Right cardiac atrium (tissue), 5 donors: ENCODE data around the gene ANXA10. TPM values are rescaled to one million over a fixed set of nuclear protein-coding genes. Genes with fewer than 3 reads are reported as not detected.
"Not testable (repeated sequence)": the region's sequence is repeated elsewhere in the genome, so short reads cannot be mapped to it uniquely, and the experiment has no call there.

Experiments
- ATAC-seq, 2 donors: fragments of 200-7000 bp; cut with Tn5 transposase; one replicate each; pipeline versions ENCODE4 v1.8.0 to v1.9.1; 2020; ENCODE audit warnings: moderate library complexity in 2 of 2, mild to moderate bottlenecking in 1 of 2
- DNase-seq, 3 donors: peaks; one replicate each; pipeline ENCODE4 v3.0.0-alpha.2; 2020
- H3K27ac ChIP-seq: one replicate; pipeline ENCODE4 v1.5.1; 2013; ENCODE audit warnings: mild to moderate bottlenecking, low read length, control low read depth, moderate library complexity
- H3K27me3 ChIP-seq: one replicate; pipeline ENCODE4 v1.6.1; 2013; ENCODE audit not compliant: control insufficient read depth, insufficient read depth
- H3K4me1 ChIP-seq: one replicate; pipeline ENCODE4 v1.6.1; 2013; ENCODE audit warnings: low read length; ENCODE audit not compliant: control insufficient read depth, insufficient read depth
- H3K4me3 ChIP-seq: one replicate; pipeline ENCODE4 v1.5.1; 2013; ENCODE audit warnings: low read length, control low read depth
- H3K9me3 ChIP-seq: one replicate; pipeline ENCODE4 v1.6.1; 2013; ENCODE audit warnings: low read length; ENCODE audit not compliant: control insufficient read depth
- WGBS: extraction: QIAGEN DNeasy Blood & Tissue Kit; methylation state at CpG from one replicate; pipeline ENCODE4 v1.1.7; 2013; 5-methylcytosine and 5-hydroxymethylcytosine counted together
- intact Hi-C, 4 donors: fragments of 100-400 bp; cut with DNase I; formaldehyde crosslinking; loops; one replicate each; pipeline versions ENCODE4 v1.11.0 to v1.14.0; 2022 to 2023
- polyA plus RNA-seq: library from polyadenylated mRNA; stranded (reverse); fragments of 200-250 nt; gene quantifications from one replicate; pipeline ENCODE4 v1.2.3, GENCODE V29; 2013
- total RNA-seq, 4 donors: library from RNA; stranded (reverse); fragmentation: NEBNext Ultra II Directional; extraction: Animal tissue kit (Norgen Biotek cat#: 25700); gene quantifications; one replicate each; pipeline ENCODE4 v1.2.1, GENCODE V29; 2021
- donor health status: healthy with polysubstance abuse.
- donor health status: DM: no; HTN: yes; CAD: no.
- donor health status: DM: no; HTN: no; CAD: no.
- donor health status: DM: no; HTN: yes; CAD: no; lungs with severe emphysema.
- donor health status: DM: yes; HTN: yes; CAD: no.

Gene ANXA10
- total and polyA plus RNA-seq, 5 donors = not detected

GRCh38 chr4:168135860-168136259 lies 43.5 kb downstream of the ANXA10 start:
- H3K4me1 ChIP-seq, H3K4me3 ChIP-seq, H3K9me3 ChIP-seq, H3K27ac ChIP-seq, intact Hi-C loops, DNase-seq, H3K27me3 ChIP-seq, ATAC-seq: not testable (repeated sequence)
- WGBS = 79% methylated on average over 1 of the region's 1 CpG

- H3K4me1 ChIP-seq, ATAC-seq, H3K4me3 ChIP-seq, DNase-seq, H3K27me3 ChIP-seq, H3K9me3 ChIP-seq, intact Hi-C loops, H3K27ac ChIP-seq: not testable (repeated sequence)
- WGBS = 90% methylated on average over 2 of the region's 2 CpGs
Observed at GRCh38 chr4:168137695-168138094, 45.4 kb downstream of the ANXA10 start.

GRCh38 chr4:168138143-168138542 lies 45.8 kb downstream of the ANXA10 start:
- 69% methylated on average over 3 of the region's 3 CpGs for WGBS
- Histone ChIP-seq H3K4me3 (no peak overlapping the region), H3K27me3 (no peaks in the 10 kb centered on the region), H3K9me3 (no peaks in the 10 kb centered on the region), H3K27ac (no peak overlapping the region), H3K4me1 (no peaks in the 10 kb centered on the region)
- intact Hi-C loops = no loop called here
- no peak for DNase-seq
- no peak for ATAC-seq

- ATAC-seq (no peak), DNase-seq (no peak)
- 73% methylated on average over 5 of the region's 5 CpGs for WGBS
- intact Hi-C loops = no loop called here
- H3K27ac ChIP-seq = no peak overlapping the region
- no peak overlapping the region for H3K4me3 ChIP-seq
- H3K27me3 ChIP-seq = no peaks in the 10 kb centered on the region
- no peaks in the 10 kb centered on the region for H3K9me3 ChIP-seq
- H3K4me1 ChIP-seq = no peaks in the 10 kb centered on the region
Observed at GRCh38 chr4:168139336-168139735, 47.0 kb downstream of the ANXA10 start.

- no peak for DNase-seq
Observed at GRCh38 chr4:168141733-168142132, 49.4 kb downstream of the ANXA10 start.

GRCh38 chr4:168143601-168144000 lies 51.3 kb downstream of the ANXA10 start:
- Histone ChIP-seq H3K9me3 (no peaks in the 10 kb centered on the region), H3K27me3 (no peaks in the 10 kb centered on the region), H3K4me1 (no peaks in the 10 kb centered on the region), H3K4me3 (no peak overlapping the region), H3K27ac (no peak overlapping the region)
- 79% methylated on average over 2 of the region's 2 CpGs for WGBS
- intact Hi-C loops = no loop called here
- no peak for DNase-seq
- no peak for ATAC-seq

More at GRCh38 chr4:168141733-168142132, 49.4 kb downstream of the ANXA10 start:
- no peaks in the 10 kb centered on the region for H3K4me1 ChIP-seq
- H3K27ac ChIP-seq = no peak overlapping the region
- no peak for ATAC-seq
- H3K27me3 ChIP-seq = no peaks in the 10 kb centered on the region
- intact Hi-C loops = no loop called here
- 84% methylated on average over 7 of the region's 7 CpGs for WGBS
- no peaks in the 10 kb centered on the region for H3K9me3 ChIP-seq
- no peak overlapping the region for H3K4me3 ChIP-seq

GRCh38 chr4:168150420-168151050 lies 58.2 kb downstream of the ANXA10 start:
- intact Hi-C loops = loop anchor here in 1 of 4 donors (10.0 kb wide), 1 partner anchor 1126 kb away; no protein-coding TSS in a partner anchor
- Histone ChIP-seq H3K4me3 (no peak overlapping the region), H3K27me3 (no peaks in the 10 kb centered on the region), H3K4me1 (no peaks in the 10 kb centered on the region), H3K9me3 (no peaks in the 10 kb centered on the region), H3K27ac (no peak overlapping the region)
- WGBS = 85% methylated on average over 6 of the region's 6 CpGs
- no peak for DNase-seq
- no peak for ATAC-seq

GRCh38 chr4:168151327-168151726 lies 59.0 kb downstream of the ANXA10 start:
- DNase-seq = no peak
- no peak for ATAC-seq
- Histone ChIP-seq H3K4me3 (no peak overlapping the region), H3K9me3 (no peaks in the 10 kb centered on the region), H3K4me1 (no peaks in the 10 kb centered on the region), H3K27me3 (no peaks in the 10 kb centered on the region), H3K27ac (no peak overlapping the region)
- intact Hi-C loops = loop anchor here in 1 of 4 donors (10.0 kb wide), 1 partner anchor 1127 kb away; no protein-coding TSS in a partner anchor
- WGBS = 70% methylated on average over 3 of the region's 3 CpGs

GRCh38 chr4:168152837-168153500 lies 60.6 kb downstream of the ANXA10 start:
- no peak overlapping the region for H3K27ac ChIP-seq
- 91% methylated on average over 8 of the region's 8 CpGs for WGBS
- DNase-seq = no peak
- no peaks in the 10 kb centered on the region for H3K27me3 ChIP-seq
- H3K4me3 ChIP-seq = peak overlapping the region; percentile 48
- intact Hi-C loops = loop anchor here in 1 of 4 donors (10.0 kb wide), 1 partner anchor 1128 kb away; no protein-coding TSS in a partner anchor
- no peak for ATAC-seq
- H3K9me3 ChIP-seq = no peaks in the 10 kb centered on the region
- no peaks in the 10 kb centered on the region for H3K4me1 ChIP-seq

GRCh38 chr4:168153596-168154440 lies 61.5 kb downstream of the ANXA10 start:
- Histone ChIP-seq H3K27me3 (no peaks in the 10 kb centered on the region), H3K9me3 (no peaks in the 10 kb centered on the region), H3K4me3 (peak overlapping the region; percentile 48), H3K4me1 (no peaks in the 10 kb centered on the region), H3K27ac (no peak overlapping the region)
- ATAC-seq (peak; percentile 68 to 69), DNase-seq (peak; percentile 73 to 94 (median 89))
- WGBS = 3% methylated on average over 10 of the region's 10 CpGs
- intact Hi-C loops = loop anchor here in 1 of 4 donors (10.0 kb wide), 1 partner anchor 1129 kb away; no protein-coding TSS in a partner anchor
